ENCODE data around the gene CFAP119. TPM values are rescaled to one million over a fixed set of nuclear protein-coding genes. Genes with fewer than 3 reads are reported as not detected.

The CFAP119 gene
- total RNA-seq, 1 donor from 2014 or later = 18.5 TPM

DNA sequence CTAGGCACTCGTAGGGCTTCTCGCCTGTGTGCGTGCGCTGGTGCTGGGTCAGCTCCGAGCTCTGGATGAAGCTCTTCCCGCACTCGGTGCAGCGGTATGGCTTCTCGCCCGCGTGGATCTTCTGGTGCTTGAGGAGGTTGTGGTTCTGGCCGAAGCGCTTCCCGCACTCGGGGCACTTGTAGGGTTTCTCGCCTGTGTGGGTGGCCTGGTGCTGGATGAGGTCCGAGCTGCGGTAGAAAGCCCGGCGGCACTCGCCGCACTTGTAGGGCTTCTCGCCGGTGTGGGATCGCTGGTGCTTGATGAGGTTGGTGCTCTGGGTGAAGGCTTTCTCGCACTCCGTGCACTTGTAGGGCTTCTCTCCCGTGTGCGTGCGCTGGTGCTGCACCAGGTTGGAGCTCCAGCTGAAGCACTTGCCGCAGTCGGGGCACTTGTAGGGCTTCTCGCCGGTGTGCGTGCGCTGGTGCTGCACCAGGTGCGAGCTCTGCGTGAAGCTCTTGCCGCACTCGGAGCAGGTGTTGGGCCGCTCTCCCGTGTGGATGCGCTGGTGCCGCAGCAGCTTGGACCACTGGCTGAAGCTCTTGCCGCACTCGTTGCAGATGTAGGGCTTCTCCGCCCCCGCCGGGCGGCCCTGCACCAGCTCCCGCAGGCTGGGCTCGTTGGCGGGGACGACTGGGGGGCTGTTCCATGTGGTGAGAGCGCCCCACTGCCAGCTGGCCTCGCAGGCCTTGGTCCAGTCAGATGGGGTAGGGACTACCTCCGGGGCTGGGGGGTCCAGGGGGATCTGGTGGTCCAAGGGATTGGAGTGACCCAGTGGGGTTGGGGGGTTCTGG is 21.6 kb upstream of the CFAP119 start:
- H3K27ac Mint-ChIP-seq (ENCODE audit: unreplicated experiment) = no peak overlapping the region
- peaks cover 7% of the 10 kb centered on the region for H3K36me3 Mint-ChIP-seq (ENCODE audit: low read depth)
- H3K4me3 Mint-ChIP-seq = peak overlapping the region; percentile 49
- peaks cover 6% of the 10 kb centered on the region for H3K27me3 Mint-ChIP-seq (ENCODE audit: low read depth)
- TF ChIP-seq, protein P1, sequence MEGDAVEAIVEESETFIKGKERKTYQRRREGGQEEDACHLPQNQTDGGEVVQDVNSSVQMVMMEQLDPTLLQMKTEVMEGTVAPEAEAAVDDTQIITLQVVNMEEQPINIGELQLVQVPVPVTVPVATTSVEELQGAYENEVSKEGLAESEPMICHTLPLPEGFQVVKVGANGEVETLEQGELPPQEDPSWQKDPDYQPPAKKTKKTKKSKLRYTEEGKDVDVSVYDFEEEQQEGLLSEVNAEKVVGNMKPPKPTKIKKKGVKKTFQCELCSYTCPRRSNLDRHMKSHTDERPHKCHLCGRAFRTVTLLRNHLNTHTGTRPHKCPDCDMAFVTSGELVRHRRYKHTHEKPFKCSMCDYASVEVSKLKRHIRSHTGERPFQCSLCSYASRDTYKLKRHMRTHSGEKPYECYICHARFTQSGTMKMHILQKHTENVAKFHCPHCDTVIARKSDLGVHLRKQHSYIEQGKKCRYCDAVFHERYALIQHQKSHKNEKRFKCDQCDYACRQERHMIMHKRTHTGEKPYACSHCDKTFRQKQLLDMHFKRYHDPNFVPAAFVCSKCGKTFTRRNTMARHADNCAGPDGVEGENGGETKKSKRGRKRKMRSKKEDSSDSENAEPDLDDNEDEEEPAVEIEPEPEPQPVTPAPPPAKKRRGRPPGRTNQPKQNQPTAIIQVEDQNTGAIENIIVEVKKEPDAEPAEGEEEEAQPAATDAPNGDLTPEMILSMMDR (conservative IDR thresholded peaks at IDR 0.05) = no peak
- peaks cover 22% of the 10 kb centered on the region for H3K4me1 Mint-ChIP-seq
- H3K9me3 Mint-ChIP-seq = no peaks in the 10 kb centered on the region
- DNase-seq (ENCODE audit: low read depth, low spot score) = no peak

GRCh38 chr16:30782486-30783279 is 20.8 kb upstream of the CFAP119 start:
- H3K27ac Mint-ChIP-seq (ENCODE audit: unreplicated experiment) = no peak overlapping the region
- H3K36me3 Mint-ChIP-seq (ENCODE audit: low read depth) = peaks cover 9% of the 10 kb centered on the region
- H3K4me1 Mint-ChIP-seq = peaks cover 20% of the 10 kb centered on the region
- TF ChIP-seq, protein P1 (conservative IDR thresholded peaks at IDR 0.05) = no peak
- H3K9me3 Mint-ChIP-seq = no peaks in the 10 kb centered on the region
- H3K4me3 Mint-ChIP-seq = peak overlapping the region; percentile 44
- no peak for DNase-seq (ENCODE audit: low read depth, low spot score)
- peaks cover 8% of the 10 kb centered on the region for H3K27me3 Mint-ChIP-seq (ENCODE audit: low read depth)

DNA sequence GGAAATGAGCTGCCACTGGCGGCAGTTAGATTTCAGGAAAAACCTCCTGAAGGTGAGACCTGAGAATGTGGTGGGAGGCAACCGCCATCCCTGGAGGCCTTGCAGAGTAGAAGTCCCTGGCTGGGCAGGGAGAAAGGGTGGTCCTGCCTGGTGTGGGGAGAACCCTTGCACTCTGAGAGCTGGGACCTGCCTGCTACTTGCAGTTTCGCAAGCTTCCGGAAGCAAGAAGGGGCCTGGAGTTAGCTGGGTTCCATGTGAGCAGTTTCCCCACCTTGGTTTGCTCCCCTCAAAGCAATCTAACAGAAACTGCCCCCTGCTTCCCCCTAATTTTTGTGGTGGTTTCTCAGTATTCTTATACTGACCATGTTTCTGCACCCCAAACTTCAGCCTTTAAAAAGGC is 18.7 kb upstream of the CFAP119 start:
- H3K27me3 Mint-ChIP-seq (ENCODE audit: low read depth) = peaks cover 13% of the 10 kb centered on the region

GRCh38 chr16:30780021-30780420 is 18.2 kb upstream of the CFAP119 start:
- Mint-ChIP-seq H3K4me1 (peaks cover 23% of the 10 kb centered on the region), H3K27ac (ENCODE audit: unreplicated experiment) (peak overlapping the region; percentile 50), H3K4me3 (peak overlapping the region; percentile 85), H3K36me3 (ENCODE audit: low read depth) (peaks cover 9% of the 10 kb centered on the region), H3K9me3 (no peaks in the 10 kb centered on the region), H3K27me3 (ENCODE audit: low read depth) (peaks cover 16% of the 10 kb centered on the region)
- no peak for DNase-seq (ENCODE audit: low read depth, low spot score)
- TF ChIP-seq, protein P1 (conservative IDR thresholded peaks at IDR 0.05) = no peak

More for the DNA sequence above, 18.7 kb upstream of the CFAP119 start:
- Mint-ChIP-seq H3K4me3 (peak overlapping the region; percentile 85), H3K27ac (ENCODE audit: unreplicated experiment) (no peak overlapping the region), H3K36me3 (ENCODE audit: low read depth) (peaks cover 9% of the 10 kb centered on the region), H3K9me3 (no peaks in the 10 kb centered on the region), H3K4me1 (peaks cover 18% of the 10 kb centered on the region)
- no peak for DNase-seq (ENCODE audit: low read depth, low spot score)
- TF ChIP-seq, protein P1 (conservative IDR thresholded peaks at IDR 0.05) = no peak

DNA sequence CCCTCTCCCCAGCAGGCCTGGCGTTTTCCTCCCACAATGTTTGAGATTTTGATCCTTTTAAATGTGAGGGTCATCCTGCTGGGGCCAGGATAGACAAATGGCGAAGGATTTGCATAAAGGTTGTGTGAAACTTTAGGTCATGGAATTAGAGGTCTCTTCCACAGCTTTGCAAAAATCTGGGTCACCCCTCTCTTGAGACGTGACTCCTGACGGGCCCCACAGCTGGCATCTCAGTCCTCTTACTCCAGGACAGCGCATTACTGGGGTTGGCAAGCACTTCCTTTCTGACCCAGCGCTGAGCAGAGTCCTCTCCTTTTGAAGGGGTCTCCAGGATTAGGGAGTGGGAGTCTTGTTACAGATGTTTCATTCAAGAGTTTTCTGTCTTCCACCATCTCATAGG is 17.7 kb upstream of the CFAP119 start:
- peaks cover 27% of the 10 kb centered on the region for H3K4me1 Mint-ChIP-seq

More for the DNA sequence above, 17.7 kb upstream of the CFAP119 start:
- H3K4me3 Mint-ChIP-seq = peak overlapping the region; percentile 85
- peaks cover 9% of the 10 kb centered on the region for H3K36me3 Mint-ChIP-seq (ENCODE audit: low read depth)
- TF ChIP-seq, protein P1 (conservative IDR thresholded peaks at IDR 0.05) = no peak
- no peak for DNase-seq (ENCODE audit: low read depth, low spot score)
- peaks cover 16% of the 10 kb centered on the region for H3K27me3 Mint-ChIP-seq (ENCODE audit: low read depth)
- no peaks in the 10 kb centered on the region for H3K9me3 Mint-ChIP-seq
- H3K27ac Mint-ChIP-seq (ENCODE audit: unreplicated experiment) = peak overlapping the region; percentile 50
